ENCODE measurements around the gene DPP3.
"Not testable (repeated sequence)": the region's sequence is repeated elsewhere in the genome, so short reads cannot be mapped to it uniquely, and the experiment has no call there.

DNA sequence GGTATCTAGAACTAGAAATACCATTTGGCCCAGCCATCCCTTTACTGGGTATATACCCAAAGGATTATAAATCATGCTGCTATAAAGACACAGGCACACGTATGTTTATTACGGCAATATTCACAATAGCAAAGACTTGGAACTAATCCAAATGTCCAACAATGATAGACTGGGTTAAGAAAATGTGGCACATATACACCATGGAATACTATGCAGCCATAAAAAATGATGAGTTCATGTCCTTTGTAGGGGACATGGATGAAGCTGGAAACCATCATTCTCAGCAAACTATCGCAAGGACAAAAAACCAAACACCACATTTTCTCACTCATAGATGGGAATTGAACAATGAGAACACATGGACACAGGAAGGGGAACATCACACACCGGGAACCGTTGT lies 16.1 kb upstream of the DPP3 start:
- TF ChIP-seq, protein P1, sequence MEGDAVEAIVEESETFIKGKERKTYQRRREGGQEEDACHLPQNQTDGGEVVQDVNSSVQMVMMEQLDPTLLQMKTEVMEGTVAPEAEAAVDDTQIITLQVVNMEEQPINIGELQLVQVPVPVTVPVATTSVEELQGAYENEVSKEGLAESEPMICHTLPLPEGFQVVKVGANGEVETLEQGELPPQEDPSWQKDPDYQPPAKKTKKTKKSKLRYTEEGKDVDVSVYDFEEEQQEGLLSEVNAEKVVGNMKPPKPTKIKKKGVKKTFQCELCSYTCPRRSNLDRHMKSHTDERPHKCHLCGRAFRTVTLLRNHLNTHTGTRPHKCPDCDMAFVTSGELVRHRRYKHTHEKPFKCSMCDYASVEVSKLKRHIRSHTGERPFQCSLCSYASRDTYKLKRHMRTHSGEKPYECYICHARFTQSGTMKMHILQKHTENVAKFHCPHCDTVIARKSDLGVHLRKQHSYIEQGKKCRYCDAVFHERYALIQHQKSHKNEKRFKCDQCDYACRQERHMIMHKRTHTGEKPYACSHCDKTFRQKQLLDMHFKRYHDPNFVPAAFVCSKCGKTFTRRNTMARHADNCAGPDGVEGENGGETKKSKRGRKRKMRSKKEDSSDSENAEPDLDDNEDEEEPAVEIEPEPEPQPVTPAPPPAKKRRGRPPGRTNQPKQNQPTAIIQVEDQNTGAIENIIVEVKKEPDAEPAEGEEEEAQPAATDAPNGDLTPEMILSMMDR (IDR thresholded peaks at IDR 0.05): not testable (repeated sequence)
- not testable (repeated sequence) for TF ChIP-seq POLR2A (IDR thresholded peaks at IDR 0.05)
